Muscle of back (tissue), 11 donors: ENCODE results near the gene NT5C3A. TPM values are rescaled to one million over a fixed set of nuclear protein-coding genes. Genes with fewer than 3 reads are reported as not detected.
"Not testable (repeated sequence)": the region's sequence is repeated elsewhere in the genome, so short reads cannot be mapped to it uniquely, and the experiment has no call there.

ENCODE experiments used
- DNase-seq, 3 donors: peaks; one replicate each; pipeline versions ENCODE4 v3.0.0 to v3.0.0-alpha.2; 2013
- polyA plus RNA-seq, 10 donors: library from polyadenylated mRNA; unstranded; fragments of 120-200 nt; gene quantifications; one replicate each; pipeline ENCODE4 v1.2.1, GENCODE V29; 2013; ENCODE audit not compliant: insufficient read length in 10 of 10

Gene NT5C3A
- polyA plus RNA-seq, 10 donors, result 17.9 to 46.1 (median 27.9) TPM

GRCh38 chr7:33043501-33044400 lies 18.8 kb downstream of the NT5C3A start:
- DNase-seq, result no peak

- DNase-seq, result no peak
Observed at GRCh38 chr7:33041631-33042428, 20.7 kb downstream of the NT5C3A start.

DNA sequence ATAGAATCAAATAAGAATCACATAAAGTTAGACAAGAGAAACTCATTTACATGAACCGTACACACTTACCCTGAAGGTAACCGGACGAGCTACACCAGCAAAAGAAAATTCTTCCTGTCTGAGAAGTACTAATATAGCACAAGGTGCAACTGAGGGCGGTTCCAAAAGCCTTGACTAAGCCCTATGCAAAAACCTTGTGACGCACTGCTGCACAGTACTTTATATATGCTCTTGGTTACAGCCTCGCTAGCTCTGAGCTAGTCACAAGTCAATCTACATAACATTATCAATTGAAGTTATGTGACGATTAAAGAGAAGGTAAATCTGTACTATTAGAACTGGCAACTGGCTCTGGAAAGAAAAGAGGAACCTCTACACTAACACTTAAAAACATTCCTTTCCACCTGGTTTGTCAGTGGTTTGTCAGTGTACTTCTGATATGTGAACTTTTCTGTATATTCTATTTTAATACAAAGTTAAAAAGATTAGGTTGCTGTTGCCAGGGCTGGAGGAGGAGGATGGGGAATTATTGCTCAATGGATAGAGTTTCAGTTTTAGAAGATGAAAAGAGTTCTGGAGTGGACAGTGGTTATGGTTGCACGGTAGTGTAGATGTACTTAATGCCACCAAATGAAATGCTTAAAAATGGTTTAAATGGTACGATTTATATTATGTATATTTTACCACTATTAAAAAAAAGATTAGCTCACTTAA lies 21.6 kb downstream of the NT5C3A start:
- peak in 1 of 3 donors; percentile 28 for DNase-seq

DNA sequence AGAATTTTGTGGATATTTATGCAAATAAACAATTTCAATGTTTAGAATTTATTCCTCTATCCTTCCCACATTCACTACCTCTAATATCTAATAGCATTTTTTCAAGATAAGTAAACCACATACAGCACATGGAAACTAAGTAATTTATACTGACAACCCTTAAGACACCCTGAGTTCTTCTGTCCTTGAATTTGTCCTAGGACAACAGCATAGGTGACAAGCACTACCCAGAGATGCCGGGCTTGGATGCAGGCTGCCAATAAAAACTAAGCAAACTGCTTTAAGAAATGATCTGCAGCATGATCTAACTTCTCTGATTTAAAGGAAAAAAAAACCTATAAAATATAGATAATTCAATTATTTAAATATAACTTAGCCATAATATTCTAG lies 22.7 kb downstream of the NT5C3A start:
- no peak for DNase-seq

DNA sequence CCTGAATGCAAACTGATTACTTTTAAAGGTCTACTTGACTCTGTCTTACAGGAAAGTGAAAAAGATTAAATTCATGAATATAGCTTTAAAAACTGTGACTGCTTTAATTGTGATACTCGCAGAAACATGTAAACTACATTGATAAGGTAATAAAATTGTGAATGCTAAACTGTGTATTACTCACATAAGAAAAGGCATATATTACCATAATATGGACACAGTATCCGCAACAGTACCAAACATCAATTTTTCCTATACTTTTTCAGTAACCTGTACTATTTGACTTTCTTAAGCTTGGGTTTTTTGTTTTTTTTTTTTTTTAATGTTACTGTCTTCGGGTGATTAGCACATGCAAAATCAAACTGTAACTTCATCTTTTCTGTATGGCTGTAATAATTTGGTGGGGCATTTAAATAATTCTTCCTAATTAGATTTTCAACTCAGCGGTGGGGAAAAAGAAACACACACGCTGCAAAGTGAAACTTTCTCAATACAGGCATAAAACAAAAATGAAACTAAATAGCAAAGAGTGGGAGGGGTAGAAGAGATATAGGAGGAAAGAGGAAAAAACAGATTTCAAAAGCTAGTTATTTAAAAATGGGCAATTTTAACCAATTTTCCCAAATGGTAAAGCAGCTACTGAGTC lies 23.2 kb downstream of the NT5C3A start:
- peak in 1 of 3 donors; percentile 63 for DNase-seq

- peak in 1 of 3 donors; percentile 19 for DNase-seq
Observed at GRCh38 chr7:33038639-33039038, 23.9 kb downstream of the NT5C3A start.

DNA sequence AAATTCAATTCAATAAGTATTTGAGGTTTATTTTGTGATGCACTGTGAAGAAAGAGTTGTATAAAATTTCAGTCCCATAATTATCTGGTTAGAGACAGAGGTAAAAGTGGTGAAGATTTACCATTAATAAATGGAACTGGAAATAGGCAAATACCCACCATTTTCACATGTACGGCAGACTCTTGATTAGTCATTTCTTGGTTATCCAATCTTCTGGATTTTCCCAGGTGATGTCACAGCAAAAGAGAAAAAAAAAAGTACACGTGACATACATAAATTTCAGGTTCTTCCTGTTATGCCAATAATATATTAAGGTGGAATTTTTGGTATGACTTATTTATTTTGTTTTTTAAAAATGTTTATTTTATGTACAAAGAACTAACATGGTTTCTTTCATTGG lies 26.8 kb downstream of the NT5C3A start:
- DNase-seq, result no peak

- DNase-seq, result no peak
Observed at GRCh38 chr7:33024189-33024757, 38.3 kb downstream of the NT5C3A start.

DNA sequence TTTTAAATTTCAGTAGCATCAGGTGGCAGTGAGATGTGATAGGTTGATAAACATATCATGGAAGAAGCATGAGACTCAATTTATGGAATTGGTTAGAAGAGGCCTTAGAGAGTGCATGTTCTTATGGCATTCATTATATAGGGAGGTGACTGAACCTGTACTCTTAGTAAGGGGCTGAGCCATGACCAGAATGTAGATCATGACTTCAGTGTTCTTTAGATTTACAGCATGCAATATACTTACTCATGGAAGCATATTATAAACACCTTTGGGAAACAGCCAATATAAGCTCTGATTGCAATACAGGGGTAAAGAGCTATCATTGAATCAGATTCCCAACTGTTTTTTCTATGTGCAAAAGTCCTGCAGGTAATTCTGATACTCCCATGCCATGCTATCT lies 50.2 kb downstream of the NT5C3A start:
- DNase-seq, result no peak

GRCh38 chr7:33009734-33010133 lies 52.8 kb downstream of the NT5C3A start:
- no peak for DNase-seq

- DNase-seq, result not testable (repeated sequence)
Observed at GRCh38 chr7:33005690-33006089, 56.9 kb downstream of the NT5C3A start.

GRCh38 chr7:33005193-33005592 lies 57.4 kb downstream of the NT5C3A start:
- not testable (repeated sequence) for DNase-seq

GRCh38 chr7:33004104-33004616 lies 58.4 kb downstream of the NT5C3A start:
- not testable (repeated sequence) for DNase-seq

- DNase-seq, result not testable (repeated sequence)
Observed at GRCh38 chr7:33003111-33003510, 59.5 kb downstream of the NT5C3A start.

DNA sequence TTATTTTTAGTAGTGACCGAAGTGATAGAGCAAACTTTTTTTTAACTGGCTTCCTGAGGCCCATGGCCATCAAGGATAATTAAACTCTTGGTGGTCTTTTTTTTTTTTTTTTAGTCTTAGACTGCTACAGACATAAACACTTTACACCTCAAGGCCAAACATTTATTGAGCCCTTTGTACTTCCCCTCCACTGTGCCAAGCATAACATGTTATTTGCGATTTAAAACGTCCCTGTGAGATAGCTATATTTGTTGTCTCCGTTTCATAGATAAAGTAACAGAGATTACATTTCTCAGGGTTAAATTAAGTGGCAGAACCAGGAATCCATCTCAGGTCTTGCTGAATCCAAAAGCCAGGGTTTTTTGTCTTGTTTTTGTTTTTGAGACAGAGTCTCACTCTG lies 63.2 kb downstream of the NT5C3A start:
- DNase-seq, result not testable (repeated sequence)

- peak; percentile 52 to 82 (median 65) for DNase-seq
Observed at GRCh38 chr7:32998361-32999171, 64.0 kb downstream of the NT5C3A start.

- DNase-seq, result peak in 2 of 3 donors; percentile 9 to 41
Observed at GRCh38 chr7:32997956-32998355, 64.6 kb downstream of the NT5C3A start.

DNA sequence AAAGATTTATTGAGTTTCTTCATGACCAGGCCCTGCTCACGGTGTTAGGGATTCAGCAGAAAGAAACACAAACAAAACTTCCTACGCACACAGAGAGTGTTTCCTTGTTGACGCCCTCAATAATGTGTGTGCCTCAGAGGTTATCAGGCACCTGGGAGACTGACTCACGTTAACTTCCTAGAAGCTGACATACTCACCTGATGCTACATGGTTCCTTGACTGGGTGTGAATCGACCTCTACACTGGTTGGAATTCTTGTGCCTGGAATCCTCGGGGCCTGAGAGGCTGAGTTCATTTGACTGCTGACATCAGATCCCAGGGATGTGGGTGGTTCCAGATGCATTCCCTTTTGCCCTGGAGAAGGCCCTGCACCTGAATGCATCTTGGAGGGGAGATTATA lies 69.8 kb downstream of the NT5C3A start:
- DNase-seq, result not testable (repeated sequence)

DNA sequence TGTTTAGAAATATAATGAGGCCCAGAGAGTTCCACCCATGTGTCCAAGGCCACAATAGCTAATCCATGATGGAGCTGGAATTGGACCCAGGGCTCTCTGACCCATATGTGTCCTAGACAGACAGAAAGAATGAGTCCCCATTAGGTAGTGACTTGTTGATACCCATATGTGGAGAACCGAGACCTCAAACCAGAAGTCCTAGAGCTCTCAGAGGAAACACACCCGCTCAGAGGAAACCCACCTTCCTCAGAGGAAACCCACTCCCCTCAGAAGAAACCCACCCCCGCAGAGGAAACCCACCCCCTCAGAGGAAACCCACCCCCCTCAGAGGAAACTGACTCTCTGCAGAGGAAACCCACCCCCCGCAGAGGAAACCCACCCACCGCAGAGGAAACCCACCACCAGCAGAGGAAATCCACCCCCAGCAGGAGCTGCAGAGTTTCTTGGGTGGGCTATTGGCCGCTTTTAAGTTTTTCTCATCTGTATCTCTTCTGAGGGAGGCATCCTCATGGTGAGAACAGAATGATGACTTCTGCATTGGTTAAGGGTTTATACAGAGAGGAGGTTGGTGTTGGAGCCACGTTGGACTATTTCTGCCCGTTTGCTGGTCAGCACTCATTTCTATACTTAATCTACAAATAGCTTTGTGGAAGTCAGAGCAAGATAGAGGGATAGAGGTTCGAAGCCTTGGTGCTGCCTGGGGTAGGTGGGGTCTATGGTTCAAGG lies 70.4 kb downstream of the NT5C3A start:
- DNase-seq, result not testable (repeated sequence)
